SK-N-SH (cell line): ENCODE results near the gene PDGFA.

Experiments
- EP300 ChIP-seq, 2 experiments: IDR thresholded peaks; 2 replicates each; pipeline versions ENCODE4 v1.4.0 to v1.6.1; 2012; ENCODE audit warnings: borderline replicate concordance in 1 of 2, low read depth in 1 of 2, low read length in 1 of 2
- FOXJ3 ChIP-seq: sonication (generic); formaldehyde crosslinking; IDR thresholded peaks from 2 replicates; pipeline ENCODE4 v1.5.1; 2020; ENCODE audit warnings: mild to moderate bottlenecking, missing genetic modification reagents
- GABPA ChIP-seq: IDR thresholded peaks from 2 replicates; pipeline ENCODE4 v1.4.0; 2012; ENCODE audit warnings: low read depth, mild to moderate bottlenecking
- GATA2 ChIP-seq: sonication (generic); formaldehyde crosslinking; IDR thresholded peaks from 2 replicates; pipeline ENCODE4 v1.5.0; 2020; ENCODE audit warnings: mild to moderate bottlenecking, missing genetic modification reagents
- POLR2AphosphoS5 ChIP-seq: IDR thresholded peaks from 2 replicates; pipeline ENCODE4 v1.6.1; 2012; ENCODE audit warnings: low read depth, low read length
- SMC3 ChIP-seq: IDR thresholded peaks from 2 replicates; pipeline ENCODE4 v1.6.1; 2012; ENCODE audit warnings: low read depth, low read length, improper control_type of control experiment
- TF ChIP-seq, protein P1 (sequence below): fragments of 200-600 bp; sonication (generic); IDR thresholded peaks from 2 replicates; pipeline ENCODE4 v1.6.1; 2017; ENCODE audit warnings: antibody characterized with exemption, mild to moderate bottlenecking, moderate library complexity
- TF ChIP-seq, protein P2 (sequence below): fragments of 150-350 bp; IDR thresholded peaks from 2 replicates; pipeline ENCODE4 v1.6.1; 2017; ENCODE audit warnings: antibody characterized with exemption, low read length, low read depth, borderline replicate concordance
- TF ChIP-seq, protein P3 (sequence below): IDR thresholded peaks from 2 replicates; pipeline ENCODE4 v1.4.0; 2012; ENCODE audit warnings: low read depth

DNA sequence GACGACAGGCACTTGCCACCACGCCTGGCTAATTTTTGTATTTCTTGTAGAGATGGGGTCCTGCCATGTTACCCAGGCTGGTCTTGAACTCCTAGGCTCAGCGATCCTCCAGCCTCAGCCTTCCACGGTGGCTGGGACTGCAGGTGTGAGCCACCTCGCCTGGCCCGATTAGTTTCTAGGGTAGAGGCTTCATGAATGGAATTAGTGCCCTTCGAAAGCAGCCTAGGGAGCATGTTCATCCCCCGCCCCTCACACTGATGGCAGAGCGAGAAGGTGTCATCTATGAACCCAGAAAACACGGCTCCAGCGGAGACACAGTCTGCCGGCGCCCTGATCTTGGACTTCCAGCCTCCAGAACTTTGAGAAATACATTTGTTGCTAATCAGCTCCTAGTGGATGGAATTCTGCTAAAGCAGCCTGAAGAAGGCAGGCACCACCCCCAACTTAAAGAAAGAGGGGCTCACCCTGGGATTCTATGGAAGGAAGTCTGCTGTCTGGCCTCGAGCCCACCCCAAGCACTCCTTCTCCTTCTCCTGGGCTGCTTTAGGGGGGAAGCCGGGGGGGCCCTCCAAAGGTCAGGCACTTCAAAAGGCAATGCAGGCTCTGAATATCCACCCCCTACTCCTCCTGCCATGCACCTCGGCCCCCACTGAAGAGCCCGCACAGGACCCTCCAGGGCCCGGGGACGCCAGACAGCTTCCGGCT, 10.1 kb downstream of the PDGFA start:
- TF ChIP-seq, protein P1, sequence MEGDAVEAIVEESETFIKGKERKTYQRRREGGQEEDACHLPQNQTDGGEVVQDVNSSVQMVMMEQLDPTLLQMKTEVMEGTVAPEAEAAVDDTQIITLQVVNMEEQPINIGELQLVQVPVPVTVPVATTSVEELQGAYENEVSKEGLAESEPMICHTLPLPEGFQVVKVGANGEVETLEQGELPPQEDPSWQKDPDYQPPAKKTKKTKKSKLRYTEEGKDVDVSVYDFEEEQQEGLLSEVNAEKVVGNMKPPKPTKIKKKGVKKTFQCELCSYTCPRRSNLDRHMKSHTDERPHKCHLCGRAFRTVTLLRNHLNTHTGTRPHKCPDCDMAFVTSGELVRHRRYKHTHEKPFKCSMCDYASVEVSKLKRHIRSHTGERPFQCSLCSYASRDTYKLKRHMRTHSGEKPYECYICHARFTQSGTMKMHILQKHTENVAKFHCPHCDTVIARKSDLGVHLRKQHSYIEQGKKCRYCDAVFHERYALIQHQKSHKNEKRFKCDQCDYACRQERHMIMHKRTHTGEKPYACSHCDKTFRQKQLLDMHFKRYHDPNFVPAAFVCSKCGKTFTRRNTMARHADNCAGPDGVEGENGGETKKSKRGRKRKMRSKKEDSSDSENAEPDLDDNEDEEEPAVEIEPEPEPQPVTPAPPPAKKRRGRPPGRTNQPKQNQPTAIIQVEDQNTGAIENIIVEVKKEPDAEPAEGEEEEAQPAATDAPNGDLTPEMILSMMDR, result no peak
- TF ChIP-seq GATA2 (CRISPR knock-in tag) (no peak), GABPA (no peak), POLR2AphosphoS5 (no peak), FOXJ3 (CRISPR knock-in tag) (no peak), EP300 (IDR thresholded peaks at IDR 0.05; ENCODE audit: borderline replicate concordance in 1 of 2, low read depth in 1 of 2, low read length in 1 of 2) (no peak), SMC3 (no peak)
- TF ChIP-seq, protein P2, sequence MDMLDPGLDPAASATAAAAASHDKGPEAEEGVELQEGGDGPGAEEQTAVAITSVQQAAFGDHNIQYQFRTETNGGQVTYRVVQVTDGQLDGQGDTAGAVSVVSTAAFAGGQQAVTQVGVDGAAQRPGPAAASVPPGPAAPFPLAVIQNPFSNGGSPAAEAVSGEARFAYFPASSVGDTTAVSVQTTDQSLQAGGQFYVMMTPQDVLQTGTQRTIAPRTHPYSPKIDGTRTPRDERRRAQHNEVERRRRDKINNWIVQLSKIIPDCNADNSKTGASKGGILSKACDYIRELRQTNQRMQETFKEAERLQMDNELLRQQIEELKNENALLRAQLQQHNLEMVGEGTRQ, result no peak
- TF ChIP-seq, protein P3, sequence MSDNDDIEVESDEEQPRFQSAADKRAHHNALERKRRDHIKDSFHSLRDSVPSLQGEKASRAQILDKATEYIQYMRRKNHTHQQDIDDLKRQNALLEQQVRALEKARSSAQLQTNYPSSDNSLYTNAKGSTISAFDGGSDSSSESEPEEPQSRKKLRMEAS, result no peak
